K562 (cell line): Measurements from ENCODE around the gene KPTN. TPM values are rescaled to one million over a fixed set of nuclear protein-coding genes. Genes with fewer than 3 reads are reported as not detected.
A peak's percentile ranks its signal among the peaks of the same experiment; 100 is the strongest.

Experiments
- BRD9 ChIP-seq: fragments of 450-650 bp; IDR thresholded peaks from 2 replicates; pipeline ENCODE4 v1.6.1; 2018; ENCODE audit warnings: low read depth; ENCODE audit not compliant: partially characterized antibody
- MCM2 ChIP-seq: fragments of 450-650 bp; IDR thresholded peaks from 2 replicates; pipeline ENCODE4 v1.6.1; 2017; ENCODE audit warnings: low read depth, mild to moderate bottlenecking
- MXI1 ChIP-seq: IDR thresholded peaks from 2 replicates; pipeline ENCODE4 v1.6.1; 2011; ENCODE audit warnings: low read depth, mild to moderate bottlenecking, improper control_type of control experiment, low read length
- NR2C1 ChIP-seq, 2 experiments: fragments of 450-650 bp; IDR thresholded peaks; 2 replicates each; pipeline ENCODE4 v1.6.1; 2017; ENCODE audit warnings: mild to moderate bottlenecking in 2 of 2, antibody characterized with exemption in 1 of 2, inconsistent platforms in 1 of 2, missing compliant biosample characterization in 1 of 2, missing genetic modification characterization in 1 of 2
- RUNX1 ChIP-seq: sonication (generic); IDR thresholded peaks from 2 replicates; pipeline ENCODE4 v1.6.1; 2016; ENCODE audit warnings: antibody characterized with exemption, low read depth
- SRSF1 ChIP-seq: fragments of 200-400 bp; formaldehyde crosslinking; IDR thresholded peaks from 2 replicates; pipeline ENCODE4 v1.6.1; 2017; ENCODE audit warnings: mild to moderate bottlenecking, low read depth, low read length, moderate library complexity
- TGIF2 ChIP-seq: sonication (generic); formaldehyde crosslinking; IDR thresholded peaks from 2 replicates; pipeline ENCODE4 v1.8.1; 2022; ENCODE audit warnings: mild to moderate bottlenecking, missing genetic modification reagents, moderate library complexity
- YBX1 ChIP-seq: fragments of 450-650 bp; IDR thresholded peaks from 2 replicates; pipeline ENCODE4 v1.7.1; 2016; ENCODE audit warnings: mild to moderate bottlenecking
- ZNF707 ChIP-seq: fragments of 250-450 bp; sonication (Bioruptor Pico); conservative IDR thresholded peaks from 2 replicates; pipeline ENCODE4 v1.8.0; 2022; ENCODE audit warnings: inconsistent platforms, mild to moderate bottlenecking, moderate library complexity
- polyA plus RNA-seq, 8 experiments: library from polyadenylated mRNA; depleted of rRNA in 4 of 8; stranded (reverse) in 5 of 8; unstranded in 3 of 8; fragments of >200 nt; fragmentation: Nextera tagmentation in 2 of 8; fragmentation: Illumina TruSeq in 1 of 8; extraction: Ambion mirVana in 2 of 8; extraction: Trizol in 1 of 8; gene quantifications; 2 replicates each; pipeline versions ENCODE4 v1.2.1 to v1.2.3, GENCODE V29; 2011 to 2014; ENCODE audit warnings: inconsistent platforms in 1 of 8, missing spikeins in 1 of 8
- total RNA-seq, 7 experiments: library from RNA; depleted of rRNA in 6 of 7; stranded (reverse); fragments of >200 nt in 6 of 7; fragmentation: Illumina TruSeq in 2 of 7; extraction: Trizol in 2 of 7; gene quantifications; 2 replicates each; pipeline versions ENCODE4 v1.2.1 to v1.2.3, GENCODE V29; 2011 to 2021; ENCODE audit warnings: low replicate concordance in 1 of 7
- TF ChIP-seq, protein P1 (sequence below): fragments of 200-600 bp; sonication (generic); IDR thresholded peaks from one replicate; pipeline ENCODE4 v1.6.1; 2012; ENCODE audit warnings: mild to moderate bottlenecking, low read depth, low read length, inconsistent platforms
- TF ChIP-seq, protein P2 (sequence below): fragments of 450-650 bp; IDR thresholded peaks from 2 replicates; pipeline ENCODE4 v1.6.1; 2016
- TF ChIP-seq, protein P3 (sequence below): fragments of 250-450 bp; sonication (Bioruptor Pico); IDR thresholded peaks from 2 replicates; pipeline ENCODE4 v1.8.0; 2021; ENCODE audit warnings: borderline replicate concordance, mild to moderate bottlenecking, moderate library complexity; ENCODE audit not compliant: poor library complexity, severe bottlenecking
- TF ChIP-seq, protein P4 (sequence below): sonication (generic); formaldehyde crosslinking; IDR thresholded peaks from 2 replicates; pipeline ENCODE4 v1.9.0; 2022; ENCODE audit warnings: mild to moderate bottlenecking, missing genetic modification reagents

Gene KPTN
- total and polyA plus RNA-seq, 9 of the 15 experiments (the other 6 are each of a cell fraction or from before 2014, with no cell fraction given): 0.56 to 18.2 (median 8.5) TPM

DNA sequence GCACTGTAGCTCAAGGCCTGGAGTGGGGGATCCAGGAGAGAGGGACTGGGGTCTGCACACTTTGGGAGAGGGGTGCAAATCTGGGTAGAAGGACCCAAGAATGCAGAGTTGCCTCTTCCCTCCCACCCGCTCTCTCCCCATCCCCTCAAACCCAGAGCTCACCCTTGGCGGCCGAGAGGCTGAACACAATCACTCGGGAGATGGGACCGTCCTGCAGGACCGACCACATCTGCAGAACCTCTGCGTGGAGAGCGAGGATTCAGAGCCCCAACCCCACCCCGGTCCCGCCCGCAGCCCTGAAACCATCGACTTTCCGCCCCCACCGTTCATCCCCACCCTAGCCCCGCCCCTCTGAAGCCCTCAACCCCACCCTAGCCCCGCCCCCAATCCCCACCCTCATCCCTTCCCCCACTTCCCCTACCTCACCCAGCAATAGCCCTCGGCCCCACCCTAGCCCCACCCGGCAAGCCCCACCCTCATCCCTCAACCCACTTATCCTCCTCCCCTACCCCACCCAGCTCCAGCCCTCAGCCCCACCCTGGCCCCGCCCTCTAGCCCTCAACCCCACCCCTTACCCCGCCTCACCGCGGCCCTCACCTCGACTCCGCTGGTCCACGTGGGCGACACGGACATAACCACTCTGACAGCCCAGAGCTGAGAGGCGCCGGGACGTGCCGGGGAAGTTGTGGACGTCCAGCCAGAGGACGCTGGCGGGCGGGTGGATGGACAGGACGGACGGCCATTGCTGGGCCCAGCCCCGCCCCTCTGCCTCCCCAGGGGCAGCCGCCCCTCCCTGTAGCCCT, 4.1 kb downstream of the KPTN start (continued):
- TF ChIP-seq, protein P1, sequence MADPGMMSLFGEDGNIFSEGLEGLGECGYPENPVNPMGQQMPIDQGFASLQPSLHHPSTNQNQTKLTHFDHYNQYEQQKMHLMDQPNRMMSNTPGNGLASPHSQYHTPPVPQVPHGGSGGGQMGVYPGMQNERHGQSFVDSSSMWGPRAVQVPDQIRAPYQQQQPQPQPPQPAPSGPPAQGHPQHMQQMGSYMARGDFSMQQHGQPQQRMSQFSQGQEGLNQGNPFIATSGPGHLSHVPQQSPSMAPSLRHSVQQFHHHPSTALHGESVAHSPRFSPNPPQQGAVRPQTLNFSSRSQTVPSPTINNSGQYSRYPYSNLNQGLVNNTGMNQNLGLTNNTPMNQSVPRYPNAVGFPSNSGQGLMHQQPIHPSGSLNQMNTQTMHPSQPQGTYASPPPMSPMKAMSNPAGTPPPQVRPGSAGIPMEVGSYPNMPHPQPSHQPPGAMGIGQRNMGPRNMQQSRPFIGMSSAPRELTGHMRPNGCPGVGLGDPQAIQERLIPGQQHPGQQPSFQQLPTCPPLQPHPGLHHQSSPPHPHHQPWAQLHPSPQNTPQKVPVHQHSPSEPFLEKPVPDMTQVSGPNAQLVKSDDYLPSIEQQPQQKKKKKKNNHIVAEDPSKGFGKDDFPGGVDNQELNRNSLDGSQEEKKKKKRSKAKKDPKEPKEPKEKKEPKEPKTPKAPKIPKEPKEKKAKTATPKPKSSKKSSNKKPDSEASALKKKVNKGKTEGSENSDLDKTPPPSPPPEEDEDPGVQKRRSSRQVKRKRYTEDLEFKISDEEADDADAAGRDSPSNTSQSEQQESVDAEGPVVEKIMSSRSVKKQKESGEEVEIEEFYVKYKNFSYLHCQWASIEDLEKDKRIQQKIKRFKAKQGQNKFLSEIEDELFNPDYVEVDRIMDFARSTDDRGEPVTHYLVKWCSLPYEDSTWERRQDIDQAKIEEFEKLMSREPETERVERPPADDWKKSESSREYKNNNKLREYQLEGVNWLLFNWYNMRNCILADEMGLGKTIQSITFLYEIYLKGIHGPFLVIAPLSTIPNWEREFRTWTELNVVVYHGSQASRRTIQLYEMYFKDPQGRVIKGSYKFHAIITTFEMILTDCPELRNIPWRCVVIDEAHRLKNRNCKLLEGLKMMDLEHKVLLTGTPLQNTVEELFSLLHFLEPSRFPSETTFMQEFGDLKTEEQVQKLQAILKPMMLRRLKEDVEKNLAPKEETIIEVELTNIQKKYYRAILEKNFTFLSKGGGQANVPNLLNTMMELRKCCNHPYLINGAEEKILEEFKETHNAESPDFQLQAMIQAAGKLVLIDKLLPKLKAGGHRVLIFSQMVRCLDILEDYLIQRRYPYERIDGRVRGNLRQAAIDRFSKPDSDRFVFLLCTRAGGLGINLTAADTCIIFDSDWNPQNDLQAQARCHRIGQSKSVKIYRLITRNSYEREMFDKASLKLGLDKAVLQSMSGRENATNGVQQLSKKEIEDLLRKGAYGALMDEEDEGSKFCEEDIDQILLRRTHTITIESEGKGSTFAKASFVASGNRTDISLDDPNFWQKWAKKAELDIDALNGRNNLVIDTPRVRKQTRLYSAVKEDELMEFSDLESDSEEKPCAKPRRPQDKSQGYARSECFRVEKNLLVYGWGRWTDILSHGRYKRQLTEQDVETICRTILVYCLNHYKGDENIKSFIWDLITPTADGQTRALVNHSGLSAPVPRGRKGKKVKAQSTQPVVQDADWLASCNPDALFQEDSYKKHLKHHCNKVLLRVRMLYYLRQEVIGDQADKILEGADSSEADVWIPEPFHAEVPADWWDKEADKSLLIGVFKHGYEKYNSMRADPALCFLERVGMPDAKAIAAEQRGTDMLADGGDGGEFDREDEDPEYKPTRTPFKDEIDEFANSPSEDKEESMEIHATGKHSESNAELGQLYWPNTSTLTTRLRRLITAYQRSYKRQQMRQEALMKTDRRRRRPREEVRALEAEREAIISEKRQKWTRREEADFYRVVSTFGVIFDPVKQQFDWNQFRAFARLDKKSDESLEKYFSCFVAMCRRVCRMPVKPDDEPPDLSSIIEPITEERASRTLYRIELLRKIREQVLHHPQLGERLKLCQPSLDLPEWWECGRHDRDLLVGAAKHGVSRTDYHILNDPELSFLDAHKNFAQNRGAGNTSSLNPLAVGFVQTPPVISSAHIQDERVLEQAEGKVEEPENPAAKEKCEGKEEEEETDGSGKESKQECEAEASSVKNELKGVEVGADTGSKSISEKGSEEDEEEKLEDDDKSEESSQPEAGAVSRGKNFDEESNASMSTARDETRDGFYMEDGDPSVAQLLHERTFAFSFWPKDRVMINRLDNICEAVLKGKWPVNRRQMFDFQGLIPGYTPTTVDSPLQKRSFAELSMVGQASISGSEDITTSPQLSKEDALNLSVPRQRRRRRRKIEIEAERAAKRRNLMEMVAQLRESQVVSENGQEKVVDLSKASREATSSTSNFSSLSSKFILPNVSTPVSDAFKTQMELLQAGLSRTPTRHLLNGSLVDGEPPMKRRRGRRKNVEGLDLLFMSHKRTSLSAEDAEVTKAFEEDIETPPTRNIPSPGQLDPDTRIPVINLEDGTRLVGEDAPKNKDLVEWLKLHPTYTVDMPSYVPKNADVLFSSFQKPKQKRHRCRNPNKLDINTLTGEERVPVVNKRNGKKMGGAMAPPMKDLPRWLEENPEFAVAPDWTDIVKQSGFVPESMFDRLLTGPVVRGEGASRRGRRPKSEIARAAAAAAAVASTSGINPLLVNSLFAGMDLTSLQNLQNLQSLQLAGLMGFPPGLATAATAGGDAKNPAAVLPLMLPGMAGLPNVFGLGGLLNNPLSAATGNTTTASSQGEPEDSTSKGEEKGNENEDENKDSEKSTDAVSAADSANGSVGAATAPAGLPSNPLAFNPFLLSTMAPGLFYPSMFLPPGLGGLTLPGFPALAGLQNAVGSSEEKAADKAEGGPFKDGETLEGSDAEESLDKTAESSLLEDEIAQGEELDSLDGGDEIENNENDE: no peak
- TF ChIP-seq RUNX1 (no peak), BRD9 (no peak), TGIF2 (no peak), MXI1 (peak; percentile 62; the same call in 1 of the 2 replicates), ZNF707 (CRISPR knock-in tag) (no peak), YBX1 (no peak), NR2C1 (IDR thresholded peaks at IDR 0.05) (no peak), NR2C1 (tag; IDR thresholded peaks at IDR 0.05) (no peak), MCM2 (no peak), SRSF1 (no peak)
- TF ChIP-seq, protein P2, sequence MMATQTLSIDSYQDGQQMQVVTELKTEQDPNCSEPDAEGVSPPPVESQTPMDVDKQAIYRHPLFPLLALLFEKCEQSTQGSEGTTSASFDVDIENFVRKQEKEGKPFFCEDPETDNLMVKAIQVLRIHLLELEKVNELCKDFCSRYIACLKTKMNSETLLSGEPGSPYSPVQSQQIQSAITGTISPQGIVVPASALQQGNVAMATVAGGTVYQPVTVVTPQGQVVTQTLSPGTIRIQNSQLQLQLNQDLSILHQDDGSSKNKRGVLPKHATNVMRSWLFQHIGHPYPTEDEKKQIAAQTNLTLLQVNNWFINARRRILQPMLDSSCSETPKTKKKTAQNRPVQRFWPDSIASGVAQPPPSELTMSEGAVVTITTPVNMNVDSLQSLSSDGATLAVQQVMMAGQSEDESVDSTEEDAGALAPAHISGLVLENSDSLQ: peak; percentile 70
- TF ChIP-seq, protein P3, sequence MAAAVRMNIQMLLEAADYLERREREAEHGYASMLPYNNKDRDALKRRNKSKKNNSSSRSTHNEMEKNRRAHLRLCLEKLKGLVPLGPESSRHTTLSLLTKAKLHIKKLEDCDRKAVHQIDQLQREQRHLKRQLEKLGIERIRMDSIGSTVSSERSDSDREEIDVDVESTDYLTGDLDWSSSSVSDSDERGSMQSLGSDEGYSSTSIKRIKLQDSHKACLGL (CRISPR knock-in tag): peak; percentile 9
- TF ChIP-seq, protein P4, sequence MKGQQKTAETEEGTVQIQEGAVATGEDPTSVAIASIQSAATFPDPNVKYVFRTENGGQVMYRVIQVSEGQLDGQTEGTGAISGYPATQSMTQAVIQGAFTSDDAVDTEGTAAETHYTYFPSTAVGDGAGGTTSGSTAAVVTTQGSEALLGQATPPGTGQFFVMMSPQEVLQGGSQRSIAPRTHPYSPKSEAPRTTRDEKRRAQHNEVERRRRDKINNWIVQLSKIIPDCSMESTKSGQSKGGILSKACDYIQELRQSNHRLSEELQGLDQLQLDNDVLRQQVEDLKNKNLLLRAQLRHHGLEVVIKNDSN (CRISPR knock-in tag): peak; percentile 61
